Loucy (cell line): Measurements from ENCODE around the gene STK36.

Experiments
- H2AFZ ChIP-seq: fragments of 200-600 bp; sonication (generic); 2 replicates; pipeline ENCODE4 v1.6.0; 2016; ENCODE audit warnings: antibody characterized with exemption, mild to moderate bottlenecking, low read length, moderate library complexity
- H3F3A ChIP-seq: fragments of 200-600 bp; 2 replicates; pipeline ENCODE4 v1.6.0; 2016; ENCODE audit warnings: antibody characterized with exemption, low read depth, mild to moderate bottlenecking
- H3K27me3 ChIP-seq: fragments of 200-600 bp; sonication (generic); 2 replicates; pipeline ENCODE4 v1.6.1; 2014; ENCODE audit warnings: low read length, mild to moderate bottlenecking; ENCODE audit not compliant: insufficient read depth, poor library complexity, severe bottlenecking
- H3K36me3 ChIP-seq: fragments of 200-600 bp; sonication (generic); 2 replicates; pipeline ENCODE4 v1.6.1; 2016; ENCODE audit warnings: low read length; ENCODE audit not compliant: insufficient read depth
- H3K4me1 ChIP-seq: fragments of 200-600 bp; sonication (generic); 2 replicates; pipeline ENCODE4 v1.5.1; 2014; ENCODE audit warnings: low read length, mild to moderate bottlenecking; ENCODE audit not compliant: insufficient read depth, poor library complexity, severe bottlenecking
- H3K4me2 ChIP-seq: fragments of 200-600 bp; sonication (generic); 2 replicates; pipeline ENCODE4 v1.6.0; 2014; ENCODE audit warnings: antibody characterized with exemption, low read length, low read depth, mild to moderate bottlenecking; ENCODE audit not compliant: poor library complexity, severe bottlenecking
- H3K4me3 ChIP-seq: fragments of 200-600 bp; sonication (generic); 2 replicates; pipeline ENCODE4 v1.5.1; 2014; ENCODE audit warnings: low read length, mild to moderate bottlenecking, mixed read lengths; ENCODE audit not compliant: poor library complexity, severe bottlenecking
- H3K79me2 ChIP-seq: fragments of 200-600 bp; sonication (generic); 2 replicates; pipeline ENCODE4 v1.6.1; 2014; ENCODE audit warnings: low read length; ENCODE audit not compliant: insufficient read depth
- H3K9ac ChIP-seq: fragments of 200-600 bp; sonication (generic); 2 replicates; pipeline ENCODE4 v1.6.0; 2014; ENCODE audit warnings: mild to moderate bottlenecking, low read depth, low read length, moderate library complexity; ENCODE audit not compliant: poor library complexity, severe bottlenecking
- H3K9me2 ChIP-seq: fragments of 200-600 bp; sonication (generic); replicated peaks from 2 replicates; pipeline ENCODE4 v1.6.1; 2016; ENCODE audit warnings: low read depth, low read length, mixed read lengths
- H3K9me3 ChIP-seq: fragments of 200-600 bp; sonication (generic); 2 replicates; pipeline ENCODE4 v1.6.1; 2014; ENCODE audit warnings: mild to moderate bottlenecking, antibody characterized with exemption, low read length, low read depth; ENCODE audit not compliant: insufficient read depth
- H4K20me1 ChIP-seq: fragments of 200-600 bp; sonication (generic); 2 replicates; pipeline ENCODE4 v1.6.0; 2014; ENCODE audit warnings: antibody characterized with exemption, low read length, mild to moderate bottlenecking; ENCODE audit not compliant: insufficient read depth, poor library complexity, severe bottlenecking
- CTCF ChIP-seq: fragments of 200-600 bp; sonication (generic); conservative IDR thresholded peaks from 2 replicates; pipeline ENCODE4 v1.5.1; 2014; ENCODE audit warnings: mild to moderate bottlenecking, antibody characterized with exemption, low read length
- EZH2phosphoT487 ChIP-seq: fragments of 200-600 bp; IDR thresholded peaks from 2 replicates; pipeline ENCODE4 v1.6.1; 2018; ENCODE audit warnings: antibody characterized with exemption, mild to moderate bottlenecking, moderate library complexity, borderline replicate concordance

The STK36 gene

GRCh38 chr2:218736531-218736930 lies 64.6 kb downstream of the STK36 start:
- no peaks in the 10 kb centered on the region for H3K9me2 ChIP-seq
- no peaks in the 10 kb centered on the region for H3K4me1 ChIP-seq
- H3K9me3 ChIP-seq, result no peaks in the 10 kb centered on the region
- no peaks in the 10 kb centered on the region for H3F3A ChIP-seq
- H3K79me2 ChIP-seq, result peaks cover 2% of the 10 kb centered on the region; the same call in 1 of the 2 replicates
- H3K36me3 ChIP-seq, result peaks cover 51% of the 10 kb centered on the region
- H3K4me3 ChIP-seq, result no peak overlapping the region
- no peaks in the 10 kb centered on the region for H4K20me1 ChIP-seq
- H3K4me2 ChIP-seq, result no peak overlapping the region
- no peak overlapping the region for H2AFZ ChIP-seq
- H3K9ac ChIP-seq, result no peak overlapping the region
- H3K27me3 ChIP-seq, result no peaks in the 10 kb centered on the region
- TF ChIP-seq EZH2phosphoT487 (no peak), CTCF (no peak)

GRCh38 chr2:218743068-218743467 lies 71.2 kb downstream of the STK36 start:
- Histone ChIP-seq H3F3A (no peaks in the 10 kb centered on the region), H3K79me2 (no peaks in the 10 kb centered on the region), H3K27me3 (no peaks in the 10 kb centered on the region), H3K4me1 (no peaks in the 10 kb centered on the region), H2AFZ (no peak overlapping the region), H3K4me2 (no peak overlapping the region), H4K20me1 (no peaks in the 10 kb centered on the region), H3K9me3 (no peaks in the 10 kb centered on the region), H3K4me3 (no peak overlapping the region), H3K9ac (no peak overlapping the region), H3K36me3 (peaks cover 83% of the 10 kb centered on the region), H3K9me2 (no peaks in the 10 kb centered on the region)
- TF ChIP-seq CTCF (no peak), EZH2phosphoT487 (no peak)

- H4K20me1 ChIP-seq, result no peaks in the 10 kb centered on the region
- no peaks in the 10 kb centered on the region for H3K4me1 ChIP-seq
- no peaks in the 10 kb centered on the region for H3F3A ChIP-seq
- H3K9me2 ChIP-seq, result no peaks in the 10 kb centered on the region
- H3K4me2 ChIP-seq, result no peak overlapping the region
- no peak overlapping the region for H3K4me3 ChIP-seq
- H2AFZ ChIP-seq, result no peak overlapping the region
- no peaks in the 10 kb centered on the region for H3K9me3 ChIP-seq
- no peak for TF ChIP-seq EZH2phosphoT487
- no peak overlapping the region for H3K9ac ChIP-seq
- no peaks in the 10 kb centered on the region for H3K79me2 ChIP-seq
- H3K36me3 ChIP-seq, result peaks cover 81% of the 10 kb centered on the region
- no peaks in the 10 kb centered on the region for H3K27me3 ChIP-seq
Observed at GRCh38 chr2:218744615-218745014, 72.7 kb downstream of the STK36 start.

- Histone ChIP-seq H2AFZ (no peak overlapping the region), H3K9me3 (no peaks in the 10 kb centered on the region), H3K4me1 (no peaks in the 10 kb centered on the region), H4K20me1 (no peaks in the 10 kb centered on the region), H3K4me2 (no peak overlapping the region), H3K4me3 (no peak overlapping the region), H3F3A (no peaks in the 10 kb centered on the region), H3K9me2 (no peaks in the 10 kb centered on the region), H3K27me3 (no peaks in the 10 kb centered on the region), H3K9ac (no peak overlapping the region), H3K36me3 (peaks cover 81% of the 10 kb centered on the region), H3K79me2 (no peaks in the 10 kb centered on the region)
- TF ChIP-seq EZH2phosphoT487 (no peak), CTCF (no peak)
Observed at GRCh38 chr2:218745160-218745558, 73.3 kb downstream of the STK36 start.
